Endothelial cell of umbilical vein (primary cell): Measurements from ENCODE around the gene IPPK. TPM values are rescaled to one million over a fixed set of nuclear protein-coding genes. Genes with fewer than 3 reads are reported as not detected.

Source experiments
- BruUV-seq: library from RNA; stranded (reverse); fragments of 400-500 nt; replicated peaks from 2 replicates; lab custom pipeline; 2021; lab: Mats Ljungman, UMichigan
- CTCF ChIA-PET: fragments of 300-600, 350-600 bp; sonication (Branson Sonifier 250); formaldehyde crosslinking; loops from one replicate; lab custom pipeline; 2021; ENCODE audit warnings: antibody characterized with exemption, inconsistent platforms; lab: Charles Lee
- POLR2A ChIA-PET: fragments of 300-600, 350-600 bp; sonication (Branson Sonifier 250); formaldehyde crosslinking; loops from one replicate; lab custom pipeline; 2021; ENCODE audit warnings: antibody characterized with exemption, inconsistent platforms; lab: Charles Lee
- DNase-seq: peaks from one replicate; pipeline ENCODE4 v3.0.0-alpha.2; 2011; ENCODE audit warnings: low read depth, low spot score
- FAIRE-seq: peaks from 2 replicates; lab custom pipeline; 2011; peaks lifted over from hg19 to GRCh38; lab: Jason Lieb, UNC
- H2AFZ ChIP-seq: 2 replicates; pipeline ENCODE4 v1.6.0; 2012; ENCODE audit warnings: low read depth, low read length, control low read depth, inconsistent platforms
- H3K27ac ChIP-seq: 2 replicates; pipeline ENCODE4 v1.5.1; 2011; ENCODE audit warnings: low read depth, mild to moderate bottlenecking, control low read depth, low read length, moderate library complexity; ENCODE audit not compliant: insufficient read depth
- H3K27me3 ChIP-seq, 2 experiments: 2 replicates each; pipeline versions ENCODE4 v1.6.0 to v1.6.1; 2011; ENCODE audit warnings: low read length in 2 of 2, mixed read lengths in 1 of 2; ENCODE audit not compliant: control insufficient read depth in 2 of 2, insufficient read depth in 2 of 2
- H3K36me3 ChIP-seq, 2 experiments: 2 replicates in 1 of 2; 3 replicates in 1 of 2; pipeline ENCODE4 v1.5.1; 2011; ENCODE audit warnings: low read length in 2 of 2, mild to moderate bottlenecking in 1 of 2, moderate library complexity in 1 of 2; ENCODE audit not compliant: control insufficient read depth in 2 of 2, insufficient read depth in 2 of 2; ENCODE audit errors: extremely low read depth in 1 of 2
- H3K4me1 ChIP-seq: 3 replicates; pipeline ENCODE4 v1.5.1; 2011; ENCODE audit warnings: mild to moderate bottlenecking, low read length; ENCODE audit not compliant: control insufficient read depth, insufficient read depth; ENCODE audit errors: extremely low read depth
- H3K4me2 ChIP-seq: 2 replicates; pipeline ENCODE4 v1.6.1; 2011; ENCODE audit warnings: low read length, control low read depth, mixed read lengths; ENCODE audit not compliant: insufficient read depth
- H3K4me3 ChIP-seq, 3 experiments: fragments of 200-600 bp in 1 of 3; sonication (generic), shearing (Covaris generic) in 1 of 3; replicated peaks in 1 of 3; 2 replicates each; pipeline ENCODE4 v1.5.1; 2011 to 2016; ENCODE audit warnings: control low read depth in 3 of 3, low read length in 3 of 3, mild to moderate bottlenecking in 2 of 3, inconsistent platforms in 1 of 3, low read depth in 1 of 3, moderate library complexity in 1 of 3; ENCODE audit not compliant: insufficient read depth in 1 of 3
- H3K79me2 ChIP-seq: 2 replicates; pipeline ENCODE4 v1.6.0; 2012; ENCODE audit warnings: low read length, inconsistent platforms; ENCODE audit not compliant: control insufficient read depth, insufficient read depth
- H3K9ac ChIP-seq: replicated peaks from 2 replicates; pipeline ENCODE3; 2011; ENCODE audit warnings: low read length, control low read depth; ENCODE audit not compliant: insufficient read depth; ENCODE audit errors: extremely low read depth
- H3K9me1 ChIP-seq: replicated peaks from 3 replicates; pipeline ENCODE4 v1.6.0; 2011; ENCODE audit warnings: mild to moderate bottlenecking, low read length; ENCODE audit not compliant: control insufficient read depth, insufficient read depth; ENCODE audit errors: extremely low read depth
- H3K9me3 ChIP-seq: replicated peaks from 2 replicates; pipeline ENCODE4 v1.5.1; 2012; ENCODE audit warnings: low read length, inconsistent platforms; ENCODE audit not compliant: control insufficient read depth, insufficient read depth
- H4K20me1 ChIP-seq: replicated peaks from 2 replicates; pipeline ENCODE3; 2011; ENCODE audit warnings: mild to moderate bottlenecking, low read length; ENCODE audit not compliant: control insufficient read depth, insufficient read depth; ENCODE audit errors: extremely low read depth
- CTCF ChIP-seq, 2 donors: IDR thresholded peaks; 1 replicate in 1 of 2; 2 replicates in 1 of 2; pipeline ENCODE4 v1.5.1; 2011; ENCODE audit warnings: low read length in 2 of 2, mild to moderate bottlenecking in 2 of 2, moderate library complexity in 2 of 2, control low read depth in 1 of 2, inconsistent platforms in 1 of 2, low read depth in 1 of 2; ENCODE audit not compliant: insufficient read depth in 1 of 2; ENCODE audit errors: extremely low read depth in 1 of 2
- EZH2 ChIP-seq: IDR thresholded peaks from 2 replicates; pipeline ENCODE4 v1.6.1; 2012; ENCODE audit warnings: borderline replicate concordance, low read depth, mild to moderate bottlenecking, moderate library complexity, low read length, inconsistent platforms; ENCODE audit not compliant: severe bottlenecking
- FOS ChIP-seq: IDR thresholded peaks from 2 replicates; pipeline ENCODE4 v1.6.1; 2011; ENCODE audit warnings: mild to moderate bottlenecking, low read length, moderate library complexity, borderline replicate concordance; ENCODE audit not compliant: insufficient read depth
- GATA2 ChIP-seq: IDR thresholded peaks from 2 replicates; pipeline ENCODE4 v1.7.0; 2011; ENCODE audit warnings: low read depth, mild to moderate bottlenecking, moderate library complexity, mixed read lengths, low read length; ENCODE audit not compliant: insufficient read length, insufficient read depth
- JUN ChIP-seq: IDR thresholded peaks from 2 replicates; pipeline ENCODE4 v1.6.1; 2011; ENCODE audit warnings: borderline replicate concordance, low read depth; ENCODE audit not compliant: insufficient read length, insufficient read depth
- MAX ChIP-seq: IDR thresholded peaks from 2 replicates; pipeline ENCODE4 v1.6.1; 2011; ENCODE audit not compliant: insufficient read depth, insufficient read length
- MYC ChIP-seq: IDR thresholded peaks from one replicate; pipeline ENCODE4 v1.6.1; 2011; ENCODE audit warnings: mild to moderate bottlenecking, low read depth, low read length
- POLR2A ChIP-seq: IDR thresholded peaks from 2 replicates; pipeline ENCODE4 v1.6.1; 2012; ENCODE audit warnings: low read depth, mild to moderate bottlenecking, control low read depth, low read length
- POLR2AphosphoS5 ChIP-seq: IDR thresholded peaks from 2 replicates; pipeline ENCODE4 v1.6.1; 2012; ENCODE audit warnings: low read depth, mild to moderate bottlenecking, control low read depth, low read length, moderate library complexity; ENCODE audit not compliant: insufficient read depth
- dilution Hi-C: fragments of 300-500 bp; cut with MboI; formaldehyde crosslinking; loops from one replicate; pipeline ENCODE4 v1.15.0; 2019; ENCODE audit warnings: low sequenced_read_pairs; ENCODE audit not compliant: extremely low pct_ligation_motif_present
- intact Hi-C: fragments of 100-400 bp; cut with micrococcal nuclease; formaldehyde crosslinking; loops from one replicate; pipeline ENCODE4 v1.10.0; 2022
- polyA plus RNA-seq, 4 experiments: library from polyadenylated mRNA; depleted of rRNA in 3 of 4; stranded (reverse) in 3 of 4; unstranded in 1 of 4; fragments of >200 nt; gene quantifications; 2 replicates each; pipeline versions ENCODE4 v1.2.1 to v1.2.3, GENCODE V29; 2011 to 2012; ENCODE audit warnings: missing spikeins in 1 of 4
- total RNA-seq: library from RNA; stranded (reverse); gene quantifications from 2 replicates; pipeline ENCODE4 v1.2.3, GENCODE V29; 2021

Gene IPPK
- total and polyA plus RNA-seq, 2 donors (not counting 3 experiments of a cell fraction or from before 2014, with no cell fraction given), result 14.0 to 28.0 TPM

- Histone ChIP-seq H3K4me3 (no peak overlapping the region), H3K27ac (no peak overlapping the region), H3K4me2 (no peak overlapping the region), H2AFZ (no peak overlapping the region), H3K9ac (no peak overlapping the region), H3K9me3 (no peaks in the 10 kb centered on the region), H3K9me1 (no peaks in the 10 kb centered on the region), H4K20me1 (no peaks in the 10 kb centered on the region), H3K36me3 (peaks cover 19 to 32% of the 10 kb centered on the region in 2 experiments), H3K79me2 (no peaks in the 10 kb centered on the region), H3K4me1 (no peaks in the 10 kb centered on the region), H3K27me3 (no peaks in the 10 kb centered on the region)
- dilution Hi-C loops, result no loop called here
- ChIA-PET POLR2A (no interaction called here), CTCF (interaction anchor here (1.1 to 1.5 kb wide), 4 partner anchors 8 to 282 kb away, joined by 3 to 4 read pairs (median 3); no protein-coding TSS in a partner anchor)
- FAIRE-seq, result no peak
- no peak for DNase-seq
- intact Hi-C loops, result no loop called here
- no TSS peak for BruUV-seq
- TF ChIP-seq CTCF (IDR thresholded peaks at IDR 0.05; ENCODE audit: extremely low read depth in 1 of 2, insufficient read depth in 1 of 2, low read depth in 1 of 2, low read length in 2 of 2), result no peak
- TF ChIP-seq JUN, result no peak
- TF ChIP-seq MYC, result no peak
- no peak for TF ChIP-seq POLR2AphosphoS5
- no peak for TF ChIP-seq MAX
- TF ChIP-seq GATA2, result no peak
- no peak for TF ChIP-seq EZH2
- TF ChIP-seq FOS, result no peak
- TF ChIP-seq POLR2A, result no peak
Measured at GRCh38 chr9:92615790-92616189, 54.1 kb downstream of the IPPK start.
